Measurements from ENCODE around the gene SERBP1.
"Not testable (repeated sequence)": the region's sequence is repeated elsewhere in the genome, so short reads cannot be mapped to it uniquely, and the experiment has no call there.

The SERBP1 gene

DNA sequence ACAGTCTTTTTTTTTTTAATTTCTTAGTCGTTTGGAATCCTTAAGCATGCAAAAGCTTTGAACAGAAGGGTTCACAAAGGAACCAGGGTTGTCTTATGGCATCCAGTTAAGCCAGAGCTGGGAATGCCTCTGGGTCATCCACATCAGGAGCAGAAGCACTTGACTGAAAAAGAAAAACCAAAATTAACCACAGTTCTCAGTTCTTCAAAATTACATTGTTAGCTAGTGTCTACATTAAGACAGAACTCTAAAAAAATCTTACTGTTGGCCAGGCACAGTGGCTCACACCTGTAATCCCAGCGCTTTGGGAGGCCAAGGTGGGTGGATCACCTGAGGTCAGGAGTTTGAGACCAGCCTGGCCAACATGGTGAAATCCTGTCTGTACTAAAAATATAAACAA, 17.1 kb downstream of the SERBP1 start:
- H3K4me1 Mint-ChIP-seq (ENCODE audit: low read depth); H3K27ac Mint-ChIP-seq; H3K9me3 Mint-ChIP-seq; H3K27me3 Mint-ChIP-seq; H3K4me3 Mint-ChIP-seq: not testable (repeated sequence)
- intact Hi-C loops (cut with micrococcal nuclease): loop anchor here (10.0 kb wide), 1 partner anchor 82 kb away; no protein-coding TSS in a partner anchor
- peaks cover 83% of the 10 kb centered on the region for H3K36me3 Mint-ChIP-seq (ENCODE audit: low read depth)

GRCh38 chr1:67408148-67408547, 22.1 kb downstream of the SERBP1 start:
- Mint-ChIP-seq H3K9me3 (no peaks in the 10 kb centered on the region), H3K4me3 (no peak overlapping the region), H3K27ac (no peak overlapping the region), H3K36me3 (ENCODE audit: low read depth) (peaks cover 33% of the 10 kb centered on the region), H3K4me1 (ENCODE audit: low read depth) (no peaks in the 10 kb centered on the region), H3K27me3 (no peaks in the 10 kb centered on the region)
- intact Hi-C loops (cut with micrococcal nuclease): no loop called here

GRCh38 chr1:67407498-67407897, 22.7 kb downstream of the SERBP1 start:
- H3K27ac Mint-ChIP-seq: no peak overlapping the region
- H3K27me3 Mint-ChIP-seq: no peaks in the 10 kb centered on the region
- peaks cover 29% of the 10 kb centered on the region for H3K36me3 Mint-ChIP-seq (ENCODE audit: low read depth)
- no peak overlapping the region for H3K4me3 Mint-ChIP-seq
- intact Hi-C loops (cut with micrococcal nuclease): no loop called here
- no peaks in the 10 kb centered on the region for H3K4me1 Mint-ChIP-seq (ENCODE audit: low read depth)
- H3K9me3 Mint-ChIP-seq: no peaks in the 10 kb centered on the region

GRCh38 chr1:67405473-67406245, 24.5 kb downstream of the SERBP1 start:
- no peaks in the 10 kb centered on the region for H3K27me3 Mint-ChIP-seq
- no peaks in the 10 kb centered on the region for H3K4me1 Mint-ChIP-seq (ENCODE audit: low read depth)
- no peak overlapping the region for H3K27ac Mint-ChIP-seq
- H3K36me3 Mint-ChIP-seq (ENCODE audit: low read depth): peaks cover 16% of the 10 kb centered on the region
- intact Hi-C loops (cut with micrococcal nuclease): no loop called here
- H3K4me3 Mint-ChIP-seq: no peak overlapping the region
- H3K9me3 Mint-ChIP-seq: no peaks in the 10 kb centered on the region

DNA sequence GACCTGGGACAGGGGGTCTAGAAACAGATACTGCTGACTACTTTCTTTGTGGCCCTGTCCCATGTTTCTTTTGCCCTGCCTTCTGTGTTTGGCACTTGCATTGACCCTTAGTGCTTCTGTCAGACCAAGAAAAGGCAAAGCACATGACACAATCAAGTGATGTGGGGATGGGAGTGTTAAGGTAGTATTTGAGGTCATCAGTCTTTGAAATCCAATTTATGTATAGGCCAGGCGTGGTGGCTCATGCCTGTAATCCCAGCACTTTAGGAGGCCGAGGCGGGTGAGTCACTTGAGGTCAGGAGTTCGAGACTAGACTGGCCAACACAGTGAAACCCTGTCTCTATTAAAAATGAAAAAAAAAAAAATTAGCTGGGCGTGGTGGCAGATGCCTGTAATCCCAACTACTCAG, 26.0 kb downstream of the SERBP1 start:
- H3K27me3 Mint-ChIP-seq: no peaks in the 10 kb centered on the region
- H3K27ac Mint-ChIP-seq: no peak overlapping the region
- intact Hi-C loops (cut with micrococcal nuclease): no loop called here

DNA sequence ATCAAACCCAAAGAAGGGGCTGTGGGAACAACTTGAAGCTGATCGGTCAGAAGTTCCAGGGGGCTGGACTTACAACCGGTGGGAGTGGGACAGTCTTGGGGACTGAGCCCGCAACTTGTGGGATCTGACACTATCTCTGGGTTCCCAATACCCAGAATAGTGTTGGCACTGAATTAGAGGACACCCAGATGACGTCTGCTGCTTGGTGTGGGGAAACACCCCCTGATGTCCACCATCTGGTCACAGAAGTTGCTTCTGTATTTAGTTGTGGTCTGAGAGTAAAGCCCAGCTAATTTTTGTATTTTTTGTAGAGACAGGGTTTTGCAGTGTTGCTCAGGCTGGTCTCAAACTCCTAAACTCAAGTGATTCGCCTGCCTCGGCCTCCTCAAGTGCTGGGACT, 28.8 kb downstream of the SERBP1 start:
- Mint-ChIP-seq H3K9me3 (no peaks in the 10 kb centered on the region), H3K36me3 (ENCODE audit: low read depth) (no peaks in the 10 kb centered on the region)
- intact Hi-C loops (cut with micrococcal nuclease): no loop called here

More for the DNA sequence above, 26.0 kb downstream of the SERBP1 start:
- Mint-ChIP-seq H3K36me3 (ENCODE audit: low read depth) (peaks cover 4% of the 10 kb centered on the region), H3K4me1 (ENCODE audit: low read depth) (no peaks in the 10 kb centered on the region), H3K9me3 (no peaks in the 10 kb centered on the region), H3K4me3 (no peak overlapping the region)

DNA sequence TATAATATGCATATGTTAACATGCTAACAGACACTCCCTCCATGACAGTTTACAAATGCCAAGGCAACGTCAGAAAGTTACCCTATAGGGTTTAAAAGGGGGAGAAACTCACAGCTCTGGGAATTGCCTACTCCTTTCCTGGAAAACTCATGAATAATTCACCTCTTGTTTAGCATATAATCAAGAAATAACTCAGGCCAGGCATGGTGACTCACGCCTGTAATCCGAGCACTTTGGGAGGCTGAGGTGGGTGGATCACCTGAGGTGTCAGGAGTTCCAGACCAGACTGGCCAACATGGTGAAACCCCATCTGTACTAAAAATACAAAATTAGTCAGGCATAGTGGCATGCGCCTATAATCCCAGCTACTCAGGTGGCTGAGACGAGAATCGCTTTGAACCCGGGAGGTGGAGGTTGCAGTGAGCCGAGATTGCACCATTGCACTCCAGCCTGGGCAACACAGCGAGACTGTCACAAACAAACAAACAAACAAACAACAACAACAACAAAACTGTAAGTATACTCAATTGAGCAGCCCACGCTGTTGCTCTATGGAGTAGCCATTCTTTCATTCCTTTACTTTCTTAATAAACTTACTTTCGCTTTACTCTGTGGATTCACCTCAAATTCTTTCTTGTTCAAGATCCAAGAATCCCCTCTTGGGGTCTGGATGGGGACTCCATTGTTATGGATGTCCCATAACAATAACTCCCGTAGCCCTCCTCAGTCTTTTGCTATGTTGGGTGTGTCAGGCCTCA, 30.0 kb downstream of the SERBP1 start:
- H3K27ac Mint-ChIP-seq; intact Hi-C loops (cut with micrococcal nuclease); H3K4me1 Mint-ChIP-seq (ENCODE audit: low read depth); H3K27me3 Mint-ChIP-seq; H3K9me3 Mint-ChIP-seq; H3K4me3 Mint-ChIP-seq; H3K36me3 Mint-ChIP-seq (ENCODE audit: low read depth): not testable (repeated sequence)

More for the DNA sequence above, 28.8 kb downstream of the SERBP1 start:
- Mint-ChIP-seq H3K27ac (no peak overlapping the region), H3K27me3 (no peaks in the 10 kb centered on the region), H3K4me3 (no peak overlapping the region), H3K4me1 (ENCODE audit: low read depth) (no peaks in the 10 kb centered on the region)

- Mint-ChIP-seq H3K27ac (no peak overlapping the region), H3K36me3 (ENCODE audit: low read depth) (no peaks in the 10 kb centered on the region), H3K27me3 (no peaks in the 10 kb centered on the region), H3K4me3 (no peak overlapping the region), H3K4me1 (ENCODE audit: low read depth) (no peaks in the 10 kb centered on the region), H3K9me3 (no peaks in the 10 kb centered on the region)
- intact Hi-C loops (cut with micrococcal nuclease): no loop called here
Observed at GRCh38 chr1:67399199-67399993, 30.8 kb downstream of the SERBP1 start.

- intact Hi-C loops (cut with micrococcal nuclease): no loop called here
- no peaks in the 10 kb centered on the region for H3K27me3 Mint-ChIP-seq
- no peaks in the 10 kb centered on the region for H3K4me1 Mint-ChIP-seq (ENCODE audit: low read depth)
- no peaks in the 10 kb centered on the region for H3K36me3 Mint-ChIP-seq (ENCODE audit: low read depth)
- no peak overlapping the region for H3K27ac Mint-ChIP-seq
- no peaks in the 10 kb centered on the region for H3K9me3 Mint-ChIP-seq
- H3K4me3 Mint-ChIP-seq: no peak overlapping the region
Observed at GRCh38 chr1:67394548-67394947, 35.7 kb downstream of the SERBP1 start.

GRCh38 chr1:67393737-67394136, 36.5 kb downstream of the SERBP1 start:
- H3K36me3 Mint-ChIP-seq (ENCODE audit: low read depth): no peaks in the 10 kb centered on the region

GRCh38 chr1:67393240-67393639, 37.0 kb downstream of the SERBP1 start:
- Mint-ChIP-seq H3K4me1 (ENCODE audit: low read depth) (no peaks in the 10 kb centered on the region), H3K4me3 (no peak overlapping the region), H3K27ac (no peak overlapping the region), H3K27me3 (no peaks in the 10 kb centered on the region), H3K36me3 (ENCODE audit: low read depth) (no peaks in the 10 kb centered on the region), H3K9me3 (no peaks in the 10 kb centered on the region)
- intact Hi-C loops (cut with micrococcal nuclease): no loop called here

More at GRCh38 chr1:67393737-67394136, 36.5 kb downstream of the SERBP1 start:
- no peaks in the 10 kb centered on the region for H3K9me3 Mint-ChIP-seq
- no peak overlapping the region for H3K27ac Mint-ChIP-seq
- no peak overlapping the region for H3K4me3 Mint-ChIP-seq
- intact Hi-C loops (cut with micrococcal nuclease): no loop called here
- no peaks in the 10 kb centered on the region for H3K27me3 Mint-ChIP-seq
- no peaks in the 10 kb centered on the region for H3K4me1 Mint-ChIP-seq (ENCODE audit: low read depth)

GRCh38 chr1:67390041-67390887, 39.9 kb downstream of the SERBP1 start:
- intact Hi-C loops (cut with micrococcal nuclease): no loop called here
- no peaks in the 10 kb centered on the region for H3K4me1 Mint-ChIP-seq (ENCODE audit: low read depth)
- no peak overlapping the region for H3K27ac Mint-ChIP-seq
- no peaks in the 10 kb centered on the region for H3K27me3 Mint-ChIP-seq
- H3K36me3 Mint-ChIP-seq (ENCODE audit: low read depth): no peaks in the 10 kb centered on the region
- H3K9me3 Mint-ChIP-seq: peaks cover 2% of the 10 kb centered on the region
- no peak overlapping the region for H3K4me3 Mint-ChIP-seq

DNA sequence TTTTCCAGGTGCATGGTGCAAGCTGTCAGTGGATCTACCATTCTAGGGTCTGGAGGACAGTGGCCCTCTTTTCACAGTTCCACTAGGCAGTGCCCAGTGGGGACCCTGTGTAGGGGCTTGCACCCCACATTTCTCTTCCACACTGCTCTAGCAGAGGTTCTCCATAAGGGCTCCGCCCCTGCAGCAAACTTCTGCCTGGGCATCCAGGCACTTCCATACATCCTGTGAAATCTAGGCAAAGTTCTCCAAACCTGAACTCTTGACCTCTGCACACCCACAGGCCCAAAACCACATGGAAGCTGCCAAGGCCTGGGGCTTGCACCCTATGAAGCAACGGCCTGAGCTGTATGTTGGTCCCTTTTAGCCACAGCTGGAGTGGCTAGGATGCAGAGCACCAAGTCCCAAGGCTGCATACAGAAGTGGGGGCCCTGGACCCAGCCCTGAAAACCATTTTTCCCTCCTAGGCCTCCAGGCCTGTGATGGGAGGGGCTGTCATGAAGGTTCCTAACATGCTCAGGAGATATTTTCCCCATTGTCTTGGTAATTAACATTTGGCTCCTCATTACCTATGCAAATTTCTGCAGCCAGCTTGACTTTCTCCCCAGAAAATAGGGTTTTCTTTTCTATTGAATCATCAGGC, 46.1 kb downstream of the SERBP1 start:
- H3K27me3 Mint-ChIP-seq: no peaks in the 10 kb centered on the region
- no peak overlapping the region for H3K4me3 Mint-ChIP-seq
- intact Hi-C loops (cut with micrococcal nuclease): no loop called here

More for the DNA sequence above, 46.1 kb downstream of the SERBP1 start:
- peaks cover 7% of the 10 kb centered on the region for H3K36me3 Mint-ChIP-seq (ENCODE audit: low read depth)
- no peak overlapping the region for H3K27ac Mint-ChIP-seq
- peaks cover 30% of the 10 kb centered on the region for H3K9me3 Mint-ChIP-seq
- H3K4me1 Mint-ChIP-seq (ENCODE audit: low read depth): no peaks in the 10 kb centered on the region

Data from dendritic cell treated with granulocyte-macrophage colony-stimulating factor and Interleukin-4, amounts not matched to agents 40 ng/mL and 50 ng/mL, for 4 days (primary cell).